Measurements from ENCODE around the gene HES3.

DNA sequence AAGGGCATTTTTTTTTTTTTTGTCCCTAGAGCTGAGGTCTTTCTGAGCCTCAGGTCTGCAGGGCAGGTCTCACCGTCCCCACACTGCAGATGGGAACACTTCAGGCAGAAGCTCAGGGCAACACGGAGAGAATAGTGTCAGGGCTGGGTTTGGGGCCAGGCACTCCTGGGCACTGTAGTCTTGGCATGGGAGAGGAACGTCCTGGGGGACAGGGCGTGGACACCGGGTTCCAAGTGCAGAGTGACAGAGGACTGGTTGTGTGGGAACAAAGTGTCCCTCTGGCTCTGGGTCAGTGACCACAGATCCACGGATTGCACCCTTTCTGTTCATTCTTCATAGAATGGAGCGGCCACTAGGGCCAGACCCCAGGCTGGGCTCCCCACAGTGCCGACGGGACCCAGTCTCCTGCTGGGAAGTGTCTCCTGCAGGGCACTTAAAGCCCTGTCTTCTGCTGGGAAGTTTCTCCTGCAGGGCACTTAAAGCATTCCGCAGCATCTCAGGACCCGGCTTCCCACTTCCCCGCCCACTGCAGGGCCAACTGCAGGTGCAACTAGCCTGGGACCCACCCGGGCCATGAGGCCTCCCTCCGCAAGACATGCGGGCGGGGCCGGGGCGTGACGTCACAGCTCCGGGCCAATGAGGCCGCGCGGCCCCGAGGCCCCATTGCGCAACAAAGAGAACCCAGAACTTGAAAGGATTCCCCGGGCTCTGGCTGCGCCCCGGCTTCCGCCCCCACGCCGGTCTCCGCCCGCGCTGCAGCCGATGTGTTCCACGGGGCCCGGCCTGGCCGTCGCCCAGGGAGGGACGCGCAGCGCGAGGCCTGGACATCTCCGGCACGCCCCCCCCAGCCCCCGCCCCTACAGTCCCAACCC is 15.7 kb downstream of the HES3 start:
- TF ChIP-seq SPI1 (IDR thresholded peaks at IDR 0.05; ENCODE audit: low read depth, low read length) = no peak
- no peak for TF ChIP-seq POLR2A (IDR thresholded peaks at IDR 0.05; ENCODE audit: low read depth, low read length)
- TF ChIP-seq POU2F2 (IDR thresholded peaks at IDR 0.05; ENCODE audit: low read depth, low read length) = no peak
- TF ChIP-seq POLR2AphosphoS5 (IDR thresholded peaks at IDR 0.05; ENCODE audit: low read depth, low read length) = no peak

Measured in GM12891 (cell line).